Gastrocnemius medialis (tissue), 4 donors: Measurements from ENCODE around the gene ELF4. TPM values are rescaled to one million over a fixed set of nuclear protein-coding genes. Genes with fewer than 3 reads are reported as not detected.
A peak's percentile ranks its signal among the peaks of the same experiment; 100 is the strongest.

Experiments
- ATAC-seq, 2 donors: fragments of 150-250 bp; one replicate each; pipeline ENCODE4 v1.9.1; 2016
- DNase-seq, 2 donors: peaks; one replicate each; pipeline ENCODE4 v3.0.0-alpha.2; 2019
- H3K27ac ChIP-seq, 4 donors: fragments of 200-600 bp; sonication (generic); 1 replicate in 1 of 4; 2 replicates in 3 of 4; pipeline ENCODE4 v1.5.1; 2016 to 2018; ENCODE audit warnings: mild to moderate bottlenecking in 2 of 4, moderate library complexity in 1 of 4
- H3K27me3 ChIP-seq, 3 donors: fragments of 200-600 bp; sonication (generic) in 2 of 3; 1 replicate in 1 of 3; 2 replicates in 2 of 3; pipeline versions ENCODE4 v1.5.1 to v1.6.0; 2016 to 2019; ENCODE audit warnings: mild to moderate bottlenecking in 1 of 3, moderate library complexity in 1 of 3
- H3K36me3 ChIP-seq, 2 donors: fragments of 200-600 bp; sonication (generic) in 1 of 2; one replicate each; pipeline ENCODE4 v1.5.1; 2017 to 2018
- H3K4me1 ChIP-seq, 2 donors: fragments of 200-600 bp; sonication (generic) in 1 of 2; one replicate each; pipeline ENCODE4 v1.5.1; 2016 to 2017; ENCODE audit warnings: mild to moderate bottlenecking in 2 of 2
- H3K4me3 ChIP-seq, 4 donors: fragments of 200-600 bp; sonication (generic) in 3 of 4; 1 replicate in 1 of 4; 2 replicates in 3 of 4; pipeline ENCODE4 v1.5.1; 2016 to 2019; ENCODE audit warnings: mild to moderate bottlenecking in 2 of 4
- H3K9me3 ChIP-seq, 3 donors: fragments of 200-600 bp; sonication (generic) in 2 of 3; 1 replicate in 1 of 3; 2 replicates in 2 of 3; pipeline ENCODE4 v1.5.1; 2016 to 2019
- CTCF ChIP-seq, 5 experiments: fragments of 450-650 bp in 3 of 5; fragments of 200-600 bp in 2 of 5; sonication (generic) in 2 of 5; IDR thresholded peaks in 4 of 5; conservative IDR thresholded peaks in 1 of 5; 1 replicate in 4 of 5; 2 replicates in 1 of 5; pipeline ENCODE4 v1.5.1; 2016 to 2019; ENCODE audit warnings: antibody characterized with exemption in 5 of 5, mild to moderate bottlenecking in 3 of 5, moderate library complexity in 3 of 5
- POLR2A ChIP-seq, 2 donors: fragments of 450-650 bp; IDR thresholded peaks; one replicate each; pipeline ENCODE4 v1.6.1; 2017; ENCODE audit warnings: antibody characterized with exemption in 2 of 2, mild to moderate bottlenecking in 2 of 2, moderate library complexity in 2 of 2
- in situ Hi-C, 4 donors: fragments of 200-750 bp; cut with MboI; loops; one replicate each; pipeline versions ENCODE4 v1.15.0 to v1.8.0; 2017; ENCODE audit warnings: low sequenced_read_pairs in 4 of 4
- intact Hi-C: fragments of 100-400 bp; cut with DNase I; formaldehyde crosslinking; loops from one replicate; pipeline ENCODE4 v1.15.1; 2023; ENCODE audit warnings: low total_unique reads
- total RNA-seq, 4 donors: library from RNA; depleted of rRNA; stranded (reverse); fragments of >200 nt; gene quantifications; one replicate each; pipeline versions ENCODE4 v1.1.0 to v1.2.3, GENCODE V29; 2016

ELF4 gene
- total RNA-seq, 4 donors from 2014 or later, result 0.70 to 2.3 (median 1.4) TPM

DNA sequence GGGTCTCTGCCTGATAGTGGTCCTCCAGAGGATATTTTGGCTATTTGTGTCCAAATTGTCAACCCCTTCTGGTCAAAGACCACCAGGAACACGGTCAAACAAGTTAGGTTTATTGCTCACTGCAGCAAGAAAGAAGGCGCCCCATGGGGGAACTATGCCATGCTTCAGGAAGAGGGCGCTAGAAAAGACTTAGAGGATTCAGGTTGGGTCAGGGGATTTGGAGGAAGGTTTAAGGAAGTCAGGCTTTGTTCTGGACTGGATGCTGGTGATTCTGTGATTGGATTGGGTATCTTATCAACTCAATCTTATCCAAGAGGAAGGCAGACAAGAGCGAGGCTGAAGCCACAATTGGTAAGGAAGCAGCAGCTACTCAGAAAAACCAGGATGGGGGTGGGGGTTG, 14.3 kb upstream of the ELF4 start:
- Histone ChIP-seq H3K36me3 (peaks cover 0 to 22% of the 10 kb centered on the region in 2 donors), H3K4me3 (no peak overlapping the region), H3K27me3 (no peaks in the 10 kb centered on the region), H3K27ac (peak overlapping the region in 2 of 4 donors; percentile 46 to 64), H3K9me3 (no peaks in the 10 kb centered on the region), H3K4me1 (peaks cover 4 to 7% of the 10 kb centered on the region in 2 donors)
- ATAC-seq, result no peak
- in situ Hi-C loops (no loop called here), intact Hi-C loops (no loop called here)
- no peak for TF ChIP-seq POLR2A (IDR thresholded peaks at IDR 0.05)
- no peak for TF ChIP-seq CTCF (IDR thresholded peaks at IDR 0.05 in 4 of 5, conservative IDR thresholded peaks at IDR 0.05 in 1 of 5)
- DNase-seq, result no peak

GRCh38 chrX:130121505-130121800, 11.2 kb upstream of the ELF4 start:
- no peaks in the 10 kb centered on the region for H3K27me3 ChIP-seq
- H3K36me3 ChIP-seq, result peaks cover 0 to under 1% of the 10 kb centered on the region in 2 donors
- H3K9me3 ChIP-seq, result no peaks in the 10 kb centered on the region
- no peak for TF ChIP-seq POLR2A (IDR thresholded peaks at IDR 0.05)
- TF ChIP-seq CTCF (IDR thresholded peaks at IDR 0.05 in 4 of 5, conservative IDR thresholded peaks at IDR 0.05 in 1 of 5), result no peak
- intact Hi-C loops, result loop anchor here (2.0 kb wide), 1 partner anchor 41 kb away; no protein-coding TSS in a partner anchor
- H3K27ac ChIP-seq, result peak overlapping the region in 3 of 4 donors; percentile 44 to 69 (median 55)
- H3K4me3 ChIP-seq, result peak overlapping the region; percentile 35 to 62 (median 46)
- DNase-seq, result no peak
- peaks cover 4 to 7% of the 10 kb centered on the region in 2 donors for H3K4me1 ChIP-seq
- in situ Hi-C loops, result no loop called here
- no peak for ATAC-seq

DNA sequence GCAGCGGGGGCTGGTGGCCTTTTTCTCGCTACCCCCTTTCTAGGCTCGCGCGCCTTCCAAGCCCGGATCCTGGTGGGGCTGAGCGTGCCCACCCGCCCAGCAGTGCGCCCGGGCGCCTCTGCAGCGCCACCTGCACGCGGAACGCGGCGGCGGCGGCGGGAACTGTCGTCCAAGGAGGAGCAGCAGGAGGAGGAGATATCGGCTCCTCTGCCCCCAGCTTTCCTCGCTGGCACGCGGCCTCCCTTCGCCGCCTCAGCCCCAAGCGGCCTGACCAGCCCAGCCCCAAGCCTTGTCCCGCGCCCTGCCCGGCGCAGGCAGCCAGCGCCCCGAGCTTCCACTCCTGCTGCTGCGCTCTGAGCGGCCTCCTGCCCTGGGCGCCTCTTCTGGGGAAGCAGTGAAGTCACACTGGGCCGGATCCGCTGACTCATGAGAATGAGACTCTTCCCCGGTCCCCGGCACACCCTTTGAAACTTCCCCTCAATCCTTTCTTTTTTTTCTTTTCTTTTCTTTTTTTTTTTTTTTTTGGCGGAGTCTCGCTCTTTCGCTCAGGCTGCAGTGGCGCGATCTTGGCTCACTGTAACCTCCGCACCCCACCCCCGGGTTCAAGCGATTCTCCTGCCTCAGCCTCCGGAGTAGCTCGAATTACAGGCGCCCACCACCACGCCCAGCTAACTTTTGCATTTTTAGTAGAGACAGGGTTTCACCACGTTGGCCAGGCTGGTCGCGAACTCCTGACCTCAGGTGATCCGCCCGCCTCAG, 10.6 kb upstream of the ELF4 start:
- peak overlapping the region; percentile 35 to 62 (median 46) for H3K4me3 ChIP-seq
- TF ChIP-seq POLR2A (IDR thresholded peaks at IDR 0.05), result no peak
- TF ChIP-seq CTCF (IDR thresholded peaks at IDR 0.05 in 4 of 5, conservative IDR thresholded peaks at IDR 0.05 in 1 of 5), result peak; percentile 42 to 68 (median 66)
- DNase-seq (peak in 1 of 2 donors; percentile 46), ATAC-seq (peak; percentile 76 to 81)
- no peaks in the 10 kb centered on the region for H3K36me3 ChIP-seq
- in situ Hi-C loops (no loop called here), intact Hi-C loops (loop anchor here (1.0 to 2.0 kb wide), 2 partner anchors 40 to 71 kb away; no protein-coding TSS in a partner anchor)
- peak overlapping the region; percentile 42 to 69 (median 50) for H3K27ac ChIP-seq
- no peaks in the 10 kb centered on the region for H3K9me3 ChIP-seq
- peaks cover 4 to 5% of the 10 kb centered on the region in 2 donors for H3K4me1 ChIP-seq
- no peaks in the 10 kb centered on the region for H3K27me3 ChIP-seq

DNA sequence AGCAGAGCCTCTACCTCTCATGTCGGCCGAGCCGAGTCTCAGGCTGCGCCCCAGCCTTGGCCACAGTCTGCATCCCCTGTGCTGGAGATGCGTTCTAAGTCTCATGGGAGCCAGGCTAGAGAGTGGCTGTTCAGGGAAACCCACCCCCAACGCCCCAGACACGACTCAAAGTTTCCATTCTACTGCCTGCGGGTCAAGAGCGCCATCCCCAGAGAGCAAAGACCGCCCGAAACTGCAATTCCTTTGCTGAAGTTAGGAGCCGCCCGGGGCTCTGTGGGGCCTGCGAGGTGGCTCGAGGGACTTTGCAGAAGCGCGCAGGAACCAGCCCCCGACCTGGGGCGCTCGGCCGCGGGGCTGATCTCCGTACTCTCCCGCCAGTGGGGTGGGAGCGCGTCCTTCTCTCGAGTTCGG, 10.0 kb upstream of the ELF4 start:
- Histone ChIP-seq H3K4me1 (peaks cover 0 to 4% of the 10 kb centered on the region in 2 donors), H3K4me3 (peak overlapping the region; percentile 35 to 62 (median 46)), H3K27ac (peak overlapping the region; percentile 42 to 69 (median 50)), H3K36me3 (no peaks in the 10 kb centered on the region), H3K9me3 (no peaks in the 10 kb centered on the region), H3K27me3 (no peaks in the 10 kb centered on the region)
- intact Hi-C loops, result loop anchor here (1.0 to 2.0 kb wide), 2 partner anchors 40 to 72 kb away; no protein-coding TSS in a partner anchor
- no peak for TF ChIP-seq CTCF (IDR thresholded peaks at IDR 0.05 in 4 of 5, conservative IDR thresholded peaks at IDR 0.05 in 1 of 5)
- no peak for TF ChIP-seq POLR2A (IDR thresholded peaks at IDR 0.05)
- ATAC-seq (no peak), DNase-seq (no peak)
- in situ Hi-C loops, result no loop called here
